Omental fat pad (tissue), 4 donors: ENCODE measurements around the gene DLG2. TPM values are rescaled to one million over a fixed set of nuclear protein-coding genes. Genes with fewer than 3 reads are reported as not detected.

ENCODE experiments used
- ATAC-seq: fragments of 150-250 bp; one replicate; pipeline ENCODE4 v1.9.1; 2016; ENCODE audit warnings: mild to moderate bottlenecking, moderate library complexity; ENCODE audit not compliant: low FRiP score
- DNase-seq: peaks from one replicate; pipeline ENCODE4 v3.0.0-alpha.2; 2019; ENCODE audit warnings: low spot score
- total RNA-seq, 4 donors: library from RNA; depleted of rRNA; stranded (reverse); fragments of >200 nt; gene quantifications; one replicate each; pipeline ENCODE4 v1.1.0, GENCODE V29; 2016
- TF ChIP-seq, protein P1 (sequence below), 3 donors: fragments of 450-650 bp; IDR thresholded peaks; one replicate each; pipeline ENCODE4 v1.5.1; 2016 to 2017; ENCODE audit warnings: antibody characterized with exemption in 3 of 3, mild to moderate bottlenecking in 3 of 3, moderate library complexity in 2 of 3

Gene DLG2
- total RNA-seq, 4 donors from 2014 or later = 4.8 to 13.2 (median 8.1) TPM

DNA sequence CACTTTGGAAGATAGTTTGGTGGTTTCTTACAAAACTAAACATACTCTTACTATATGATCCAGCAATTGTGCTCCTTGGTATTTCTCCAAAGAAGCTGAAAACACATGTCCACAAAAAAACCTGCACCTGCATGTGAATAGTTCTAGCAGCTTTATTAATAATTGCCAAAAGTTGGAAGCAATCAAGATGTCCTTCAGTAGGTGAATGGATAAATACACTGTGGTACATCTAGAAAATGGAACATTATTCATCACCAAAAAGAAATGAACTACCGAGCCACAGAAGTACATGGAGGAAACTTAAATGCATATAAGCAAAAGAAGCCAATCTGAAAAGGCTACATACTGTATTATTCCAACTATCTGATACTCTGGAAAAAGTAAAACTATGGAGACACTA lies 1771.9 kb downstream of the DLG2 start:
- TF ChIP-seq, protein P1, sequence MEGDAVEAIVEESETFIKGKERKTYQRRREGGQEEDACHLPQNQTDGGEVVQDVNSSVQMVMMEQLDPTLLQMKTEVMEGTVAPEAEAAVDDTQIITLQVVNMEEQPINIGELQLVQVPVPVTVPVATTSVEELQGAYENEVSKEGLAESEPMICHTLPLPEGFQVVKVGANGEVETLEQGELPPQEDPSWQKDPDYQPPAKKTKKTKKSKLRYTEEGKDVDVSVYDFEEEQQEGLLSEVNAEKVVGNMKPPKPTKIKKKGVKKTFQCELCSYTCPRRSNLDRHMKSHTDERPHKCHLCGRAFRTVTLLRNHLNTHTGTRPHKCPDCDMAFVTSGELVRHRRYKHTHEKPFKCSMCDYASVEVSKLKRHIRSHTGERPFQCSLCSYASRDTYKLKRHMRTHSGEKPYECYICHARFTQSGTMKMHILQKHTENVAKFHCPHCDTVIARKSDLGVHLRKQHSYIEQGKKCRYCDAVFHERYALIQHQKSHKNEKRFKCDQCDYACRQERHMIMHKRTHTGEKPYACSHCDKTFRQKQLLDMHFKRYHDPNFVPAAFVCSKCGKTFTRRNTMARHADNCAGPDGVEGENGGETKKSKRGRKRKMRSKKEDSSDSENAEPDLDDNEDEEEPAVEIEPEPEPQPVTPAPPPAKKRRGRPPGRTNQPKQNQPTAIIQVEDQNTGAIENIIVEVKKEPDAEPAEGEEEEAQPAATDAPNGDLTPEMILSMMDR (IDR thresholded peaks at IDR 0.05) = no peak
- DNase-seq = no peak
- no peak for ATAC-seq

DNA sequence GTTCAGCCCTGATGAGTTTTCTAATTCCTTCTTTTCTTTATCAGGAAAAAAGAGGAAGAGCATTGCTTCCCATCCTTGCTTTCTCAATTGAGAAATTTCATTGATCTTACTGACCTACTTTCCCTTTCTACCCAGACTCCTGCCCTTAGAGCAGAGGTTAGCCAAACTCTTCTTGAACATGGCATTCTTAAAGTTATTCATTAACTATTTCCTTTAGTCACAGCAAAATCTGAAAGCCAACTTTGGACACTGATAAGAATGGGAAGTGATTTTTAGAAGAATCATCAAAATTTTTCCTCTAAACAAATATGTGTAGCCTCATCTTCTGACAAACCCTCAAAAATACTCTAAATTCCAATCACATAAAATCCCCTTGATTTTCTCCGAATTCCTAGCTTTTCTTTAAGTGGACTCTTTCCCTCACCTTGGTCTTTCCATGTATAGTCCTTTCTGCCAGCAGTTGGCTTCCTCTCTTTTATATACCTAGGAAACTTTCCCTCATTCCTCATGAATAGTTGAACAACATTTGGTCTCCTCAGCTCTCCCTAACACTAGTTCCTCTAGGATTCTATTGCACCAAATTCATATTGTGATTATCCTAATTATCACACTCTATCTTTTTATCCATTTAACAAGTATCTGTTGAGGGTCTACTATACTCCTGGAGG lies 1774.2 kb downstream of the DLG2 start:
- ATAC-seq (no peak), DNase-seq (no peak)
- TF ChIP-seq, protein P1 (IDR thresholded peaks at IDR 0.05) = no peak

DNA sequence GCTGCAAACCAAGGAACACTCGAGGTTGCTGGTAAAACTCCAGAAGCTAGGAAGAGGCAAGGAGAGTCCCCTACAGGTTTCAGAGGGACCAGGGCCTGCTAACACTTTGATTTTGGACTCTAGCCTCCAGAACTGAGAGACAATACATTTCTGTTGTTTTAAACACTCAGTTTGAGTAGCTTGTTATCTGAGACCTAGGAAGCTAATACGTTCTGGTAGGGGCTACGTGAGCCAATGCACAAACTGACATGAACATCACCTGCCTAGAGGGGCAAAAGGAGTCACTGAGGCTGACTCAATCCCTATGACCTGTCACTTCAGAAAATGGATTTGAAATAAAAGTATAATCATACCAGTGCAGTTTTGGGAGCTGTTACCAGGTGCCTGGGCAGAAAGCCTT lies 1775.1 kb downstream of the DLG2 start:
- DNase-seq (no peak), ATAC-seq (no peak)
- TF ChIP-seq, protein P1 (IDR thresholded peaks at IDR 0.05) = no peak

DNA sequence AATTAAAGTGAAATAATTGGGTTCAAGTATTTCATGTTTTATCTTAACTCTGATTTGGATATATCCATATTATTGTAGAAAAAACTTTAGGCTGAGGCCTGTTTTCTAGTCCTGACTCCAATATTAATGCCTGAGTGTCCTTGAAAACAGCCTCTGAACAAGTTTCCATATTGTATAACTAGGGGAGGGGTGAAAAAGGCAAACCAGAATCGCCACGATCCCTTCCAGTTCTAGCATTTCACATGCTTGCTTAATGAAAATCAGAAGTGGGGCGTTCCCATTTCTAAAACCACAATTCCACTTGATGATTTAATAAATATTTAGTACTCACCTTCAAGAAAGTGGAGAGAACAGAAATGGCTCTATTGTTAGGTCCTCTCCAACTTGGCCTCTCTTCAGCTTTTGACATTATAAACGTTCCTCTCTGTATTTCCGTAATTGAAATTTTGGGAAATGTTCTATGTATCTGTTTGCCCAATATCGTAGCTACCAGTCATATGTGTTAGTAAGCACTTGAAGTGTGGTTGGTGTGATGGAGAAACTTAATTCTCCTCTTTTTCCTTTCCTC lies 1779.6 kb downstream of the DLG2 start:
- ATAC-seq = no peak

DNA sequence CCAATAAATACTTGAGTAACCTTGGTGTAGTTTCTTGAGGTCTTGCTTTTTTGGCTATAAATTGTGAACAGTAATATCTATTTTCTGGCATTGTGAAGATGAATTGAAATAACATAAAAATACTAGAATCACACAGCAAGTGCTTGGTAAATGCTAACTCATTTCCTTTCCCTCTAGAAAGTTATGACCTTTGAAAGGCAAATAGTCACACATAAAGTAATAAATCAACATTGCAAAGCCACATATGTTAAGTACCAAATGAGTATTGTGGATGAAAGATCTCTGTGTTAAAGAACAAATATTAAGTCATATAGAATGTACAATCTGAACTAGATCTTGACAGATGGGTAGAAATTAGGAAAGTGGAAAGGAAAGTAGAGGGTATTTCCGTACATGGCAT lies 1781.3 kb downstream of the DLG2 start:
- TF ChIP-seq, protein P1 (IDR thresholded peaks at IDR 0.05) = no peak
- ATAC-seq = no peak

More for the DNA sequence above, 1779.6 kb downstream of the DLG2 start:
- DNase-seq = no peak
- TF ChIP-seq, protein P1 (IDR thresholded peaks at IDR 0.05) = no peak

DNA sequence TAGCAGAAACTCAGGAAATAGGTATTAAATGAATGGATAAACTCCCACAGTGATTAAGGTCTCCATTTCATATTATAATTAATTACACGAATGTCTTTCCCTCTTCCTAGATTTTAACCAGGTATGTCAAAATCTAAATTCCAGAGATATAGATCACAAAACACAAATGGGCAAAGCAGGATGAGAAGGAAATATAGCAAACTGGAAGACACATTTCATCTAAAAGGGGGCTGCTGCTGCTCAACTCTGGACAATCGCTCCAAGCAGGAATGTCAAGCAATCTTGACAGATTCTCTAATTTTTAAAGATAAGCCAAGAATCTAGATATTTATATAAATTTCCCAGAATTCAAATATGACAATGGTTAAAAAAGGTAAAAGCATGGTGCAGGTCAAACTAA lies 1786.8 kb downstream of the DLG2 start:
- TF ChIP-seq, protein P1 (IDR thresholded peaks at IDR 0.05) = no peak
- ATAC-seq (no peak), DNase-seq (no peak)

More for the DNA sequence above, 1781.3 kb downstream of the DLG2 start:
- DNase-seq = no peak
